Measurements from ENCODE around the gene USP48. TPM values are rescaled to one million over a fixed set of nuclear protein-coding genes. Genes with fewer than 3 reads are reported as not detected.

USP48 gene
- total RNA-seq, 1 experiment from 2014 or later: 49.1 TPM

- Histone ChIP-seq H3K4me1 (peaks cover 19% of the 10 kb centered on the region), H3K4me3 (ENCODE audit: low read depth, low read length) (no peak overlapping the region), H3K36me3 (ENCODE audit: control insufficient read depth, insufficient read depth, low read length) (no peaks in the 10 kb centered on the region), H3K9me3 (no peaks in the 10 kb centered on the region), H3K27me3 (replicated peaks; ENCODE audit: control insufficient read depth, insufficient read depth, low read length) (no peaks in the 10 kb centered on the region)
- Mint-ChIP-seq H3K27me3 (ENCODE audit: insufficient read depth, unreplicated experiment) (no peaks in the 10 kb centered on the region), H3K4me3 (ENCODE audit: unreplicated experiment) (no peak overlapping the region), H3K9me3 (ENCODE audit: unreplicated experiment) (no peaks in the 10 kb centered on the region), H3K4me1 (ENCODE audit: low read depth, unreplicated experiment) (peaks cover 15% of the 10 kb centered on the region), H3K27ac (ENCODE audit: unreplicated experiment) (no peak overlapping the region), H3K36me3 (ENCODE audit: insufficient read depth, unreplicated experiment) (no peaks in the 10 kb centered on the region)
- ChIA-PET CTCF (no interaction called here), POLR2A (no interaction called here)
- BruUV-seq (replicated peaks): no TSS peak
- no peak for DNase-seq
- no peak for TF ChIP-seq CTCF (IDR thresholded peaks at IDR 0.05; ENCODE audit: insufficient read depth in 1 of 2, low read depth in 1 of 2, low read length in 1 of 2, severe bottlenecking in 1 of 2, unreplicated experiment in 1 of 2)
- intact Hi-C loops (cut with micrococcal nuclease; ENCODE audit: unreplicated experiment): no loop called here
These were observed 148.0 kb downstream of the USP48 start for GRCh38 chr1:21634806-21635535.

DNA sequence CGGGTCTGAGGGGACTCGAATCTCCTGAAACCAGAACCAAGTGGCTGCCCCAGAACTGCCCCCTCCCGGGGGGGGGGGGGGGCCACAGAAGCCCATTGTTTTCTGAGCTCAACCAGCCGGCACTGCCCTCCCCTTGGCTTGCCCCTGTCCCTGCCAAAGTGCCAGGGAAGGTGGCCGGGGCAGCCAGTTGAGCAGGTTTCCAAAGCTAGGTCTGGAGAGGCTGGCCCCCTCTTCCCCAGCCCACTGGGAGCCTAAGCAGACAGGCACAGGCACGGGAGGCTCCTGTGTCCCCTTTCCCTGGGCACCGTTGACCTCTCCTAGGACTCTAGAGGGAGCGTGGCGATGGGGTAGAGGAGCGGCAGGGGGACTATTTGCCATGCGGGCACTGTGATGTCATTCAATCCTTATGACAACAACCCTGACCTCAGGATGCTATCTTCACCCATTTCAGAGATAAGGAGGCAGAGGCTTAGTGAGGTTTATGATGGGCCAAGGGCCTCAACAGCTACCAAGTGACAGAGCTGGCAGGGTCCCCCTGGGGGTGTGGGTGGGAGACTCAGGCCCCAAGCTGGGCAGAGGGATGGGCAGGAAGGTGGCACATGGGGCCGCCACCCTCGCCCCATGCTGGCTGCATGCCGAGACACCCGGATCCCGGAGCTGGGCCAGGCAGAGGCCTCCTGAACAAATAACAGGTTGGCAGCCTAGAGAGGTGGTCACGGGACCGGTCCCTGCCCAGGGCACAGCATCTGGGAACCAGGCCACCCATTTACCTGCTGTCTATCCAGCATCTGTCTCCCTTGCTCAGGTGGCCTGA lies 148.8 kb downstream of the USP48 start:
- intact Hi-C loops (cut with micrococcal nuclease; ENCODE audit: unreplicated experiment): no loop called here
- ChIA-PET CTCF (no interaction called here), POLR2A (no interaction called here)
- Histone ChIP-seq H3K36me3 (ENCODE audit: control insufficient read depth, insufficient read depth, low read length) (no peaks in the 10 kb centered on the region), H3K9me3 (no peaks in the 10 kb centered on the region), H3K4me3 (ENCODE audit: low read depth, low read length) (no peak overlapping the region), H3K27me3 (replicated peaks; ENCODE audit: control insufficient read depth, insufficient read depth, low read length) (no peaks in the 10 kb centered on the region), H3K4me1 (peaks cover 19% of the 10 kb centered on the region)
- no peak for TF ChIP-seq CTCF (IDR thresholded peaks at IDR 0.05; ENCODE audit: insufficient read depth in 1 of 2, low read depth in 1 of 2, low read length in 1 of 2, severe bottlenecking in 1 of 2, unreplicated experiment in 1 of 2)
- H3K4me3 Mint-ChIP-seq (ENCODE audit: unreplicated experiment): no peak overlapping the region
- no TSS peak for BruUV-seq (replicated peaks)
- H3K27me3 Mint-ChIP-seq (ENCODE audit: insufficient read depth, unreplicated experiment): no peaks in the 10 kb centered on the region
- H3K36me3 Mint-ChIP-seq (ENCODE audit: insufficient read depth, unreplicated experiment): no peaks in the 10 kb centered on the region
- H3K4me1 Mint-ChIP-seq (ENCODE audit: low read depth, unreplicated experiment): peaks cover 13% of the 10 kb centered on the region
- DNase-seq: no peak
- H3K9me3 Mint-ChIP-seq (ENCODE audit: unreplicated experiment): no peaks in the 10 kb centered on the region
- H3K27ac Mint-ChIP-seq (ENCODE audit: unreplicated experiment): no peak overlapping the region

DNA sequence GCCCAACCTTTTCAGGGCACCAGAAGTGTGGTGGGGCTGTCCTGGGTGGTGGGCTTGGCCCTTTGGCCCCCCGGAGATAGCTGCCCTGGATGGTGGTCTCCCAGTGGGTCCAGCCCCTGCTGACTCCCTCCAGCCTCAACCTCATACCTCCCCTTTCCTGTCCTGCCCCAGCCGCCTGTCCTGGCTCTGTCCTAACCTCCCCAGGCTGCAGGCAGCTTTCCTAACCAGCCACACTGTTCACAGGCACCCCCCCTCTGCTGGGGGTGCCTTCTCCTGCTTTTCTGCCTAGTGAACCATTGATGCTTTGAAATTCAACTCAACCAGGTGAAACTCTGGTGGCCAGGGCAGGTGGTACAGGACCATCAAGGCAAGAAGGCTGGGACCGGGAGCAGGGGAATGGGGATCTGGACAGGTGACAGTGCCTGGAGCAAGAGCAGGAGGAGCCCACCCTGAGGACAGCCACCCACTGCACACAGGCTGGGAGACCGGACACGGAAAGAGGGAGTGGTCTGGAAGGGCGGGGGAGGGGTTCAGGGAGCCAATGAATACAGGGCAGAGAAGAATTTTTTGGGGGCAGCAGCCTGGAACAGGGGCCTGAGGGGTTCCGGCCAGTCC lies 149.7 kb downstream of the USP48 start:
- Histone ChIP-seq H3K4me3 (ENCODE audit: low read depth, low read length) (no peak overlapping the region), H3K9me3 (no peaks in the 10 kb centered on the region), H3K27me3 (replicated peaks; ENCODE audit: control insufficient read depth, insufficient read depth, low read length) (no peaks in the 10 kb centered on the region), H3K4me1 (peaks cover 19% of the 10 kb centered on the region), H3K36me3 (ENCODE audit: control insufficient read depth, insufficient read depth, low read length) (no peaks in the 10 kb centered on the region)
- Mint-ChIP-seq H3K4me3 (ENCODE audit: unreplicated experiment) (no peak overlapping the region), H3K27ac (ENCODE audit: unreplicated experiment) (no peak overlapping the region), H3K36me3 (ENCODE audit: insufficient read depth, unreplicated experiment) (no peaks in the 10 kb centered on the region), H3K9me3 (ENCODE audit: unreplicated experiment) (no peaks in the 10 kb centered on the region), H3K27me3 (ENCODE audit: insufficient read depth, unreplicated experiment) (no peaks in the 10 kb centered on the region), H3K4me1 (ENCODE audit: low read depth, unreplicated experiment) (peaks cover 13% of the 10 kb centered on the region)
- POLR2A ChIA-PET: no interaction called here
- BruUV-seq (replicated peaks): no TSS peak
- no peak for DNase-seq
- intact Hi-C loops (cut with micrococcal nuclease; ENCODE audit: unreplicated experiment): no loop called here
- TF ChIP-seq CTCF (IDR thresholded peaks at IDR 0.05; ENCODE audit: insufficient read depth in 1 of 2, low read depth in 1 of 2, low read length in 1 of 2, severe bottlenecking in 1 of 2, unreplicated experiment in 1 of 2): no peak
- CTCF ChIA-PET: no interaction called here

Data from Caco-2 (cell line).